Measurements from ENCODE around the gene PHYHD1.

Gene PHYHD1

GRCh38 chr9:128901822-128902221, 19.0 kb upstream of the PHYHD1 start:
- DNase-seq = no peak

- DNase-seq = peak; percentile 76
These were observed 18.3 kb upstream of the PHYHD1 start for GRCh38 chr9:128902351-128903078.

- DNase-seq = no peak
These were observed 17.7 kb upstream of the PHYHD1 start for GRCh38 chr9:128903079-128903461.

GRCh38 chr9:128903871-128904620, 16.7 kb upstream of the PHYHD1 start:
- no peak for DNase-seq

- no peak for DNase-seq
These were observed 14.8 kb upstream of the PHYHD1 start for GRCh38 chr9:128905964-128906363.

GRCh38 chr9:128906741-128907140, 14.0 kb upstream of the PHYHD1 start:
- no peak for DNase-seq

- no peak for DNase-seq
These were observed 12.4 kb upstream of the PHYHD1 start for GRCh38 chr9:128908372-128908771.

- DNase-seq = no peak
These were observed 10.9 kb upstream of the PHYHD1 start for GRCh38 chr9:128909859-128910258.

- DNase-seq = no peak
These were observed 9.9 kb upstream of the PHYHD1 start for GRCh38 chr9:128910906-128911305.

GRCh38 chr9:128911529-128912035, 9.2 kb upstream of the PHYHD1 start:
- no peak for DNase-seq

GRCh38 chr9:128912270-128912853, 8.4 kb upstream of the PHYHD1 start:
- no peak for DNase-seq

- DNase-seq = no peak
These were observed 7.5 kb upstream of the PHYHD1 start for GRCh38 chr9:128913048-128913900.

GRCh38 chr9:128913995-128914772, 6.6 kb upstream of the PHYHD1 start:
- DNase-seq = no peak

- DNase-seq = no peak
These were observed 4.6 kb upstream of the PHYHD1 start for GRCh38 chr9:128916204-128916603.

GRCh38 chr9:128916745-128917144, 4.0 kb upstream of the PHYHD1 start:
- DNase-seq = no peak

- no peak for DNase-seq
These were observed 3.5 kb upstream of the PHYHD1 start for GRCh38 chr9:128917151-128917849.

GRCh38 chr9:128918921-128919320, 1.9 kb upstream of the PHYHD1 start:
- no peak for DNase-seq

GRCh38 chr9:128919402-128920089, 1.2 kb upstream of the PHYHD1 start:
- no peak for DNase-seq

GRCh38 chr9:128921881-128922763, 1.3 kb downstream of the PHYHD1 start:
- no peak for DNase-seq

GRCh38 chr9:128923493-128923883, 2.7 kb downstream of the PHYHD1 start:
- DNase-seq = no peak
